AG08396 (cell line): ENCODE measurements around the gene PDE4C.

Experiments used
- DNase-seq: peaks from one replicate; pipeline ENCODE4 v3.0.0; 2012; ENCODE audit warnings: low spot score, mixed read lengths

Gene PDE4C

GRCh38 chr19:18198374-18198773, 27.9 kb downstream of the PDE4C start:
- DNase-seq: no peak

GRCh38 chr19:18197941-18198340, 28.3 kb downstream of the PDE4C start:
- DNase-seq: no peak

- DNase-seq: no peak
These were observed 28.9 kb downstream of the PDE4C start for GRCh38 chr19:18197306-18197705.

- no peak for DNase-seq
These were observed 29.8 kb downstream of the PDE4C start for GRCh38 chr19:18196511-18196845.

GRCh38 chr19:18194554-18195238, 31.5 kb downstream of the PDE4C start:
- DNase-seq: no peak

- DNase-seq: no peak
These were observed 32.1 kb downstream of the PDE4C start for GRCh38 chr19:18194181-18194530.

- DNase-seq: no peak
These were observed 32.7 kb downstream of the PDE4C start for GRCh38 chr19:18193388-18194180.

GRCh38 chr19:18192673-18193387, 33.4 kb downstream of the PDE4C start, which contains the start of gene MPV17L2:
Gene MPV17L2 (plus strand): TSS chr19:18193218. CDS start chr19:18193282, 64 bp downstream.
- DNase-seq: peak; percentile 97

GRCh38 chr19:18191640-18192062, 34.6 kb downstream of the PDE4C start:
- DNase-seq: no peak

GRCh38 chr19:18190278-18190677, 36.0 kb downstream of the PDE4C start:
- no peak for DNase-seq

- no peak for DNase-seq
These were observed 40.7 kb downstream of the PDE4C start for GRCh38 chr19:18185538-18185937.

GRCh38 chr19:18183529-18183928, 42.7 kb downstream of the PDE4C start:
- no peak for DNase-seq

GRCh38 chr19:18179957-18180356, 46.3 kb downstream of the PDE4C start:
- DNase-seq: no peak

GRCh38 chr19:18176367-18177310, 49.6 kb downstream of the PDE4C start:
- DNase-seq: peak; percentile 5

GRCh38 chr19:18174983-18175382, 51.3 kb downstream of the PDE4C start:
- DNase-seq: no peak
